ENCODE measurements around the gene PLCL2.

GRCh38 chr3:17014284-17014683 lies 129.5 kb downstream of the PLCL2 start:
- no peak for TF ChIP-seq POLR2A (IDR thresholded peaks at IDR 0.05)
- TF ChIP-seq, protein P1, sequence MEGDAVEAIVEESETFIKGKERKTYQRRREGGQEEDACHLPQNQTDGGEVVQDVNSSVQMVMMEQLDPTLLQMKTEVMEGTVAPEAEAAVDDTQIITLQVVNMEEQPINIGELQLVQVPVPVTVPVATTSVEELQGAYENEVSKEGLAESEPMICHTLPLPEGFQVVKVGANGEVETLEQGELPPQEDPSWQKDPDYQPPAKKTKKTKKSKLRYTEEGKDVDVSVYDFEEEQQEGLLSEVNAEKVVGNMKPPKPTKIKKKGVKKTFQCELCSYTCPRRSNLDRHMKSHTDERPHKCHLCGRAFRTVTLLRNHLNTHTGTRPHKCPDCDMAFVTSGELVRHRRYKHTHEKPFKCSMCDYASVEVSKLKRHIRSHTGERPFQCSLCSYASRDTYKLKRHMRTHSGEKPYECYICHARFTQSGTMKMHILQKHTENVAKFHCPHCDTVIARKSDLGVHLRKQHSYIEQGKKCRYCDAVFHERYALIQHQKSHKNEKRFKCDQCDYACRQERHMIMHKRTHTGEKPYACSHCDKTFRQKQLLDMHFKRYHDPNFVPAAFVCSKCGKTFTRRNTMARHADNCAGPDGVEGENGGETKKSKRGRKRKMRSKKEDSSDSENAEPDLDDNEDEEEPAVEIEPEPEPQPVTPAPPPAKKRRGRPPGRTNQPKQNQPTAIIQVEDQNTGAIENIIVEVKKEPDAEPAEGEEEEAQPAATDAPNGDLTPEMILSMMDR (IDR thresholded peaks at IDR 0.05): no peak
